ENCODE data around the gene WFIKKN2. TPM values are rescaled to one million over a fixed set of nuclear protein-coding genes. Genes with fewer than 3 reads are reported as not detected.
A peak's percentile ranks its signal among the peaks of the same experiment; 100 is the strongest.

WFIKKN2 gene
- total and polyA plus RNA-seq, 2 of the 13 experiments (the other 11 are each of a cell fraction or from before 2014, with no cell fraction given), result not detected

- no peak for TF ChIP-seq MYNN (CRISPR knock-in tag; IDR thresholded peaks at IDR 0.05; ENCODE audit: low read depth)
- no peak for TF ChIP-seq NONO (IDR thresholded peaks at IDR 0.05)
- TF ChIP-seq NONO (CRISPR knock-in tag; conservative IDR thresholded peaks at IDR 0.05), result no peak
- TF ChIP-seq KDM1A (CRISPR knock-in tag; IDR thresholded peaks at IDR 0.05), result no peak
- no peak for TF ChIP-seq ZNF75D (CRISPR knock-in tag; IDR thresholded peaks at IDR 0.05; ENCODE audit: borderline replicate concordance)
- TF ChIP-seq ZNF326 (CRISPR knock-in tag; IDR thresholded peaks at IDR 0.05; ENCODE audit: borderline replicate concordance), result no peak
- TF ChIP-seq KLF15 (CRISPR knock-in tag; IDR thresholded peaks at IDR 0.05; ENCODE audit: borderline replicate concordance), result no peak
These were observed 29.9 kb upstream of the WFIKKN2 start (continued) for GRCh38 chr17:50805486-50805885.

GRCh38 chr17:50806141-50806643 is 29.2 kb upstream of the WFIKKN2 start:
- CTCF ChIA-PET (ENCODE audit: low intra/inter-chr PET ratio, low total read pairs), result interaction anchor here (0.9 to 1.4 kb wide), 2 partner anchors 23 to 35 kb away, joined by 3 to 6 read pairs; no protein-coding TSS in a partner anchor
- DNase-seq (ENCODE audit: low spot score), result peak; percentile 73
- TF ChIP-seq SKIL (CRISPR knock-in tag; IDR thresholded peaks at IDR 0.05; ENCODE audit: borderline replicate concordance) (no peak), FOXA3 (CRISPR knock-in tag; IDR thresholded peaks at IDR 0.05) (peak; percentile 82), RELA (CRISPR knock-in tag; IDR thresholded peaks at IDR 0.05) (no peak), TAF1 (CRISPR knock-in tag; IDR thresholded peaks at IDR 0.05) (no peak), CSRNP2 (CRISPR knock-in tag; conservative IDR thresholded peaks at IDR 0.05; ENCODE audit: low read depth) (no peak), NKX3-1 (CRISPR knock-in tag; IDR thresholded peaks at IDR 0.05) (no peak), ETS1 (CRISPR knock-in tag; IDR thresholded peaks at IDR 0.05) (no peak), TAF15 (IDR thresholded peaks at IDR 0.05; ENCODE audit: low read depth, low read length, poor library complexity, severe bottlenecking) (no peak), SALL1 (CRISPR knock-in tag; IDR thresholded peaks at IDR 0.05) (peak; percentile 76), ELF3 (CRISPR knock-in tag; IDR thresholded peaks at IDR 0.05) (no peak), FOXJ3 (CRISPR knock-in tag; IDR thresholded peaks at IDR 0.05; ENCODE audit: borderline replicate concordance) (no peak), IKZF4 (CRISPR knock-in tag; IDR thresholded peaks at IDR 0.05; ENCODE audit: borderline replicate concordance, low read depth, not compliant biosample characterization) (no peak)

More at GRCh38 chr17:50806141-50806643, 29.2 kb upstream of the WFIKKN2 start:
- no peaks in the 10 kb centered on the region for H3K79me2 ChIP-seq (ENCODE audit: insufficient read depth, low read length)
- peak overlapping the region; percentile 56 for H3K4me2 ChIP-seq (ENCODE audit: low read depth, low read length)
- BruUV-seq (replicated peaks), result no TSS peak
- no peak overlapping the region for H2AFZ ChIP-seq (ENCODE audit: low read length)
- H3K36me3 ChIP-seq (replicated peaks in 1 of 2; ENCODE audit: control insufficient read depth in 1 of 2, insufficient read depth in 2 of 2, low read length in 2 of 2), result no peaks in the 10 kb centered on the region
- no peaks in the 10 kb centered on the region for H3K9me3 ChIP-seq (ENCODE audit: low read length)
- ATAC-seq, result peak; percentile 70
- in situ Hi-C loops (cut with HindIII; ENCODE audit: extremely low pct_ligation_motif_present, low pct_unique_long_range_greater_than_20kb) (no loop called here), intact Hi-C loops (cut with micrococcal nuclease; ENCODE audit: unreplicated experiment) (no loop called here)
- peak overlapping the region; percentile 15 for H3K27ac ChIP-seq (ENCODE audit: extremely low read length, insufficient read depth, low read length)
- H3K27me3 ChIP-seq (ENCODE audit: control insufficient read depth in 1 of 2, insufficient read depth in 2 of 2, low read length in 2 of 2), result peaks cover 2 to 9% of the 10 kb centered on the region in 2 experiments; a peak in 3 of 5 replicates
- POLR2A ChIA-PET, result interaction anchor here (1.0 to 1.5 kb wide), 5 partner anchors 46 to 263 kb away, joined by 3 to 5 read pairs (median 3); partner anchors contain the start of gene TOB1
- no peaks in the 10 kb centered on the region for H4K20me1 ChIP-seq (ENCODE audit: insufficient read depth, low read length)
- FAIRE-seq, result peak; percentile 50
- WGBS (ENCODE audit: low lambda C conversion rate), result 16% methylated on average over 11 of the region's 11 CpGs
- peak overlapping the region in 1 of 3 experiments; percentile 29; a peak in 1 of 6 replicates for H3K4me3 ChIP-seq (replicated peaks in 1 of 3; ENCODE audit: insufficient read depth in 1 of 3, low read depth in 2 of 3, low read length in 3 of 3)
- peaks cover 83% of the 10 kb centered on the region for H3K4me1 ChIP-seq (ENCODE audit: insufficient read depth, low read length)
- H3K9ac ChIP-seq (ENCODE audit: insufficient read depth, low read depth, low read length), result no peak overlapping the region
